Measurements from ENCODE around the gene RPUSD3. TPM values are rescaled to one million over a fixed set of nuclear protein-coding genes. Genes with fewer than 3 reads are reported as not detected.

The RPUSD3 gene
- polyA plus RNA-seq, 2 of the 4 experiments (the other 2 are of a cell fraction) = 38.9 to 44.5 TPM

DNA sequence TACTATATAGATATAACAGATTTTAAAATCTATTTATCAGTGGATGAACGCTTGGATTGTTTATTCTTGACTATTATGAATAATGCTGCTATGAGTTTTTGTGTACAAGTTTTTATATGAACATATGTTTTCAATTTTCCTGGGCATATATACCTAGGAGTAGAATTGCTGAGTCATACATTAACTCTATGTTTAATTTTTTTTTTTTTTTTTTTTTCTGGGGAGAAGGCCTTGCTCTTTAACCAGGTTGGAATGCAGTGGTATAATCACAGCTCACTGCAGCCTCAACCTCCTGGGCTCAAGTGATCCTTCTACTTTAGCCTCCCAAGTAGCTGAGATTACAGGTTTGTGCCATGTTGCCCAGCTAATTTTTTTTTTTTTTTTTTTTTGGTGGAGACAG is 27.2 kb upstream of the RPUSD3 start:
- peak; percentile 94 for TF ChIP-seq NFE2L2 (conservative IDR thresholded peaks at IDR 0.05; ENCODE audit: low read length)
- TF ChIP-seq, protein P1, sequence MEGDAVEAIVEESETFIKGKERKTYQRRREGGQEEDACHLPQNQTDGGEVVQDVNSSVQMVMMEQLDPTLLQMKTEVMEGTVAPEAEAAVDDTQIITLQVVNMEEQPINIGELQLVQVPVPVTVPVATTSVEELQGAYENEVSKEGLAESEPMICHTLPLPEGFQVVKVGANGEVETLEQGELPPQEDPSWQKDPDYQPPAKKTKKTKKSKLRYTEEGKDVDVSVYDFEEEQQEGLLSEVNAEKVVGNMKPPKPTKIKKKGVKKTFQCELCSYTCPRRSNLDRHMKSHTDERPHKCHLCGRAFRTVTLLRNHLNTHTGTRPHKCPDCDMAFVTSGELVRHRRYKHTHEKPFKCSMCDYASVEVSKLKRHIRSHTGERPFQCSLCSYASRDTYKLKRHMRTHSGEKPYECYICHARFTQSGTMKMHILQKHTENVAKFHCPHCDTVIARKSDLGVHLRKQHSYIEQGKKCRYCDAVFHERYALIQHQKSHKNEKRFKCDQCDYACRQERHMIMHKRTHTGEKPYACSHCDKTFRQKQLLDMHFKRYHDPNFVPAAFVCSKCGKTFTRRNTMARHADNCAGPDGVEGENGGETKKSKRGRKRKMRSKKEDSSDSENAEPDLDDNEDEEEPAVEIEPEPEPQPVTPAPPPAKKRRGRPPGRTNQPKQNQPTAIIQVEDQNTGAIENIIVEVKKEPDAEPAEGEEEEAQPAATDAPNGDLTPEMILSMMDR (IDR thresholded peaks at IDR 0.05) = no peak
- TF ChIP-seq MAFK (IDR thresholded peaks at IDR 0.05; ENCODE audit: partially characterized antibody) = peak; percentile 98
- TF ChIP-seq ZSCAN20 (CRISPR knock-in tag; IDR thresholded peaks at IDR 0.05) = no peak
- no peak for TF ChIP-seq POLR2AphosphoS2 (conservative IDR thresholded peaks at IDR 0.05; ENCODE audit: low read length)
- TF ChIP-seq, protein P2, sequence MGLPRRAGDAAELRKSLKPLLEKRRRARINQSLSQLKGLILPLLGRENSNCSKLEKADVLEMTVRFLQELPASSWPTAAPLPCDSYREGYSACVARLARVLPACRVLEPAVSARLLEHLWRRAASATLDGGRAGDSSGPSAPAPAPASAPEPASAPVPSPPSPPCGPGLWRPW (IDR thresholded peaks at IDR 0.05) = no peak
- Histone ChIP-seq H3K27ac (peak overlapping the region; percentile 67 to 76), H3K4me1 (peaks cover 21% of the 10 kb centered on the region), H3K4me3 (no peak overlapping the region), H3K4me2 (peak overlapping the region; percentile 32), H3K9me3 (no peaks in the 10 kb centered on the region)
- ATAC-seq (peak; percentile 42 to 59; a peak in 3 of 6 replicates), DNase-seq (ENCODE audit: low read depth in 1 of 2, low spot score in 1 of 2) (peak in 1 of 2 experiments; percentile 48), FAIRE-seq (no peak)
- ChIA-PET CTCF (interaction anchor here (0.6 to 2.0 kb wide), 4 partner anchors 13 to 436 kb away, joined by 3 to 4 read pairs (median 4); no protein-coding TSS in a partner anchor), POLR2A (interaction anchor here (0.6 to 0.7 kb wide), 3 partner anchors 9 to 134 kb away, joined by 5 to 7 read pairs (median 6); partner anchors contain the start of gene CIDEC)
- whole genome bisulfite sequencing (ENCODE audit: missing lambda C conversion rate) = 0% methylated on average over 1 of the region's 1 CpG

DNA sequence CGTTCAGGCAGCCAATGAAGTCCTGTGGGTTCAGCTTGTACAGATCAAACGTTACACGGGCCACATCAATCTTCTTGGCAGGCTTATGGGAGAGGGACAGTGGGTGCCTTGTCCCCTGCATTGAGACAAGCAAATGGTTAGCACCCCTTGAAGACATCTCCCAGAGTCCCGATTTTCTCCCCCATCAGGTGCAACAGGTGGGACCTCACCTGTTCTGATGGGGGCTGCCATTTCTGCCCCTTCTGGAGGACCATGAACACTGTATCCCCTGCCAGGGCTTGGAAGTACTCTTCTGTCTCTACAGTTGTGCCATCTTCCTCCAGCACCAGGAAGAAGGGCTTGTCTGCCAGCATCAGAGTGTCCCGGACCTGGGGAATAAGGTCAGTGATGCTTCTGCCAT is 26.1 kb upstream of the RPUSD3 start:
- Histone ChIP-seq H3K4me3 (no peak overlapping the region), H3K4me2 (no peak overlapping the region), H3K4me1 (peaks cover 25% of the 10 kb centered on the region), H3K9me3 (no peaks in the 10 kb centered on the region), H3K27ac (peak overlapping the region; percentile 67 to 76; a peak in 5 of 6 replicates)
- 95% methylated on average over 5 of the region's 5 CpGs for WGBS (ENCODE audit: missing lambda C conversion rate)
- FAIRE-seq (no peak), ATAC-seq (peak in 1 of 2 experiments; percentile 30; a peak in 1 of 6 replicates), DNase-seq (ENCODE audit: low read depth in 1 of 2, low spot score in 1 of 2) (no peak)
- CTCF ChIA-PET = no interaction called here
- TF ChIP-seq EP300 (IDR thresholded peaks at IDR 0.05) = no peak
- TF ChIP-seq MAFK (IDR thresholded peaks at IDR 0.05; ENCODE audit: partially characterized antibody) = no peak
- TF ChIP-seq TFCP2L1 (CRISPR knock-in tag; IDR thresholded peaks at IDR 0.05) = no peak
- TF ChIP-seq FOSL2 (IDR thresholded peaks at IDR 0.05) = no peak
- TF ChIP-seq FOSL2 (CRISPR knock-in tag; IDR thresholded peaks at IDR 0.05) = no peak
- TF ChIP-seq JUNB (IDR thresholded peaks at IDR 0.05) = no peak
- TF ChIP-seq PHF8 (IDR thresholded peaks at IDR 0.05; ENCODE audit: borderline replicate concordance, low read depth) = no peak
- TF ChIP-seq HOXB13 (CRISPR knock-in tag; IDR thresholded peaks at IDR 0.05; ENCODE audit: low read depth) = no peak
- no peak for TF ChIP-seq KDM1A (IDR thresholded peaks at IDR 0.05; ENCODE audit: low read depth)
- no peak for TF ChIP-seq NPAS2 (CRISPR knock-in tag; IDR thresholded peaks at IDR 0.05; ENCODE audit: borderline replicate concordance)
- TF ChIP-seq MYC (IDR thresholded peaks at IDR 0.05; ENCODE audit: borderline replicate concordance, low read length) = no peak
- POLR2A ChIA-PET = no interaction called here

DNA sequence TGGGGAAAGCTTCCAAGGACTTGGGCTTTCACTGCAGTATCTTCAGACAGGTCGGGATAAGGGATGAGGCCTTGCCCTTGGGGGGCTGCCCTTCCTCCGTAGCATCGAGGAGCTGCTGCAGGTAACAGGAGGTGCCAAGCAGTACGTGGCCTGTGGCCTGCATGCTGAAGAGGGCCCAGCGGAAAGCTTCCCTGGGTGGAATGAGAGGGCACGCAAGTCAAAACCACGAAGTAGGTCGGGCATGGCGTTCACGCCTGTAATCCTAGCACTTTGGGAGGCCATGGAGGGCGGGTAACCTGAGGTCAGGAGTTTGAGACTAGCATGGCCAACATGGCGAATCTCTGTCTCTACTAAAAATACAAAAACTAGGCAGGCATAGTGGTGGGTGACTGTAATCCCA is 23.3 kb upstream of the RPUSD3 start:
- 84% methylated on average over 12 of the region's 12 CpGs for WGBS (ENCODE audit: missing lambda C conversion rate)

More for the DNA sequence above, 23.3 kb upstream of the RPUSD3 start:
- Histone ChIP-seq H3K4me1 (peaks cover 44% of the 10 kb centered on the region), H3K9me3 (no peaks in the 10 kb centered on the region), H3K4me3 (no peak overlapping the region), H3K27ac (peak overlapping the region in 1 of 2 experiments; percentile 7; a peak in 1 of 6 replicates), H3K4me2 (no peak overlapping the region)
- FAIRE-seq = no peak
- DNase-seq (ENCODE audit: low read depth in 1 of 2, low spot score in 1 of 2) = no peak
- ChIA-PET POLR2A (no interaction called here), CTCF (interaction anchor here (0.9 to 2.3 kb wide), 3 partner anchors 17 to 66 kb away, joined by 4 to 8 read pairs (median 4); partner anchors contain the start of gene CRELD1)
- ATAC-seq = no peak
- TF ChIP-seq SREBF2 (IDR thresholded peaks at IDR 0.05) = no peak
- TF ChIP-seq SMC3 (IDR thresholded peaks at IDR 0.05) = no peak
- no peak for TF ChIP-seq RFX5 (IDR thresholded peaks at IDR 0.05)
- TF ChIP-seq NPAS2 (CRISPR knock-in tag; IDR thresholded peaks at IDR 0.05; ENCODE audit: borderline replicate concordance) = no peak
- TF ChIP-seq POLR2AphosphoS2 (conservative IDR thresholded peaks at IDR 0.05; ENCODE audit: low read length) = no peak
- TF ChIP-seq, protein P3, sequence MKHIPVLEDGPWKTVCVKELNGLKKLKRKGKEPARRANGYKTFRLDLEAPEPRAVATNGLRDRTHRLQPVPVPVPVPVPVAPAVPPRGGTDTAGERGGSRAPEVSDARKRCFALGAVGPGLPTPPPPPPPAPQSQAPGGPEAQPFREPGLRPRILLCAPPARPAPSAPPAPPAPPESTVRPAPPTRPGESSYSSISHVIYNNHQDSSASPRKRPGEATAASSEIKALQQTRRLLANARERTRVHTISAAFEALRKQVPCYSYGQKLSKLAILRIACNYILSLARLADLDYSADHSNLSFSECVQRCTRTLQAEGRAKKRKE (CRISPR knock-in tag; IDR thresholded peaks at IDR 0.05; ENCODE audit: low read depth) = no peak
